ENCODE results near the gene BUD23.

GRCh38 chr7:73652541-73652949 lies 30.9 kb upstream of the BUD23 start:
- no peak for TF ChIP-seq CTCF (conservative IDR thresholded peaks at IDR 0.05 in 1 of 2, IDR thresholded peaks at IDR 0.05 in 1 of 2; ENCODE audit: extremely low read depth in 1 of 2, insufficient read depth in 1 of 2, low read depth in 1 of 2, low read length in 2 of 2)
- TF ChIP-seq EZH2 (IDR thresholded peaks at IDR 0.05; ENCODE audit: borderline replicate concordance, low read length), result no peak
